ENCODE measurements around the gene MSANTD3.

The MSANTD3 gene

GRCh38 chr9:100465761-100466160, 38.8 kb downstream of the MSANTD3 start:
- DNase-seq (ENCODE audit: low read depth in 2 of 2) = no peak

- no peak for DNase-seq (ENCODE audit: low read depth in 2 of 2)
Observed at GRCh38 chr9:100466171-100466828, 39.4 kb downstream of the MSANTD3 start.

GRCh38 chr9:100466829-100467221, 39.9 kb downstream of the MSANTD3 start:
- DNase-seq (ENCODE audit: low read depth in 2 of 2) = no peak

GRCh38 chr9:100468041-100468440, 41.1 kb downstream of the MSANTD3 start:
- DNase-seq (ENCODE audit: low read depth in 2 of 2) = no peak

- DNase-seq (ENCODE audit: low read depth in 2 of 2) = no peak
Observed at GRCh38 chr9:100472268-100472667, 45.3 kb downstream of the MSANTD3 start.

GRCh38 chr9:100472788-100473275, 45.9 kb downstream of the MSANTD3 start, which contains the start of gene TMEFF1:
TSS of gene TMEFF1 (plus strand) at chr9:100473149. CDS start at chr9:100473545, 396 bp downstream.
- no peak for DNase-seq (ENCODE audit: low read depth in 2 of 2)

GRCh38 chr9:100473276-100474081, 46.5 kb downstream of the MSANTD3 start:
- no peak for DNase-seq (ENCODE audit: low read depth in 2 of 2)

- no peak for DNase-seq (ENCODE audit: low read depth in 2 of 2)
Observed at GRCh38 chr9:100474082-100474923, 47.4 kb downstream of the MSANTD3 start.

GRCh38 chr9:100474924-100475276, 48.0 kb downstream of the MSANTD3 start:
- no peak for DNase-seq (ENCODE audit: low read depth in 2 of 2)

GRCh38 chr9:100477241-100477640, 50.3 kb downstream of the MSANTD3 start:
- no peak for DNase-seq (ENCODE audit: low read depth in 2 of 2)

GRCh38 chr9:100478192-100478591, 51.2 kb downstream of the MSANTD3 start:
- DNase-seq (ENCODE audit: low read depth in 2 of 2) = no peak

GRCh38 chr9:100479820-100480219, 52.9 kb downstream of the MSANTD3 start:
- DNase-seq (ENCODE audit: low read depth in 2 of 2) = no peak

- DNase-seq (ENCODE audit: low read depth in 2 of 2) = no peak
Observed at GRCh38 chr9:100485196-100485595, 58.3 kb downstream of the MSANTD3 start.

- no peak for DNase-seq (ENCODE audit: low read depth in 2 of 2)
Observed at GRCh38 chr9:100486479-100487176, 59.7 kb downstream of the MSANTD3 start.

- DNase-seq (ENCODE audit: low read depth in 2 of 2) = no peak
Observed at GRCh38 chr9:100488177-100488576, 61.2 kb downstream of the MSANTD3 start.

GRCh38 chr9:100489836-100490235, 62.9 kb downstream of the MSANTD3 start:
- no peak for DNase-seq (ENCODE audit: low read depth in 2 of 2)

GRCh38 chr9:100492952-100493351, 66.0 kb downstream of the MSANTD3 start:
- DNase-seq (ENCODE audit: low read depth in 2 of 2) = no peak

- DNase-seq (ENCODE audit: low read depth in 2 of 2) = no peak
Observed at GRCh38 chr9:100498592-100498991, 71.6 kb downstream of the MSANTD3 start.

GRCh38 chr9:100499460-100499859, 72.5 kb downstream of the MSANTD3 start:
- no peak for DNase-seq (ENCODE audit: low read depth in 2 of 2)

GRCh38 chr9:100499866-100500265, 72.9 kb downstream of the MSANTD3 start:
- DNase-seq (ENCODE audit: low read depth in 2 of 2) = no peak
